Endothelial cell of umbilical vein (primary cell): ENCODE results near the gene ZC3H15. TPM values are rescaled to one million over a fixed set of nuclear protein-coding genes. Genes with fewer than 3 reads are reported as not detected.

Experiments
- BruUV-seq: library from RNA; stranded (reverse); fragments of 400-500 nt; replicated peaks from 2 replicates; lab custom pipeline; 2021; lab: Mats Ljungman, UMichigan
- CTCF ChIA-PET: fragments of 300-600, 350-600 bp; sonication (Branson Sonifier 250); formaldehyde crosslinking; loops from one replicate; lab custom pipeline; 2021; ENCODE audit warnings: antibody characterized with exemption, inconsistent platforms; lab: Charles Lee
- POLR2A ChIA-PET: fragments of 300-600, 350-600 bp; sonication (Branson Sonifier 250); formaldehyde crosslinking; loops from one replicate; lab custom pipeline; 2021; ENCODE audit warnings: antibody characterized with exemption, inconsistent platforms; lab: Charles Lee
- DNase-seq: peaks from one replicate; pipeline ENCODE4 v3.0.0-alpha.2; 2011; ENCODE audit warnings: low read depth, low spot score
- FAIRE-seq: peaks from 2 replicates; lab custom pipeline; 2011; peaks lifted over from hg19 to GRCh38; lab: Jason Lieb, UNC
- H2AFZ ChIP-seq: 2 replicates; pipeline ENCODE4 v1.6.0; 2012; ENCODE audit warnings: low read depth, low read length, control low read depth, inconsistent platforms
- H3K27ac ChIP-seq: 2 replicates; pipeline ENCODE4 v1.5.1; 2011; ENCODE audit warnings: low read depth, mild to moderate bottlenecking, control low read depth, low read length, moderate library complexity; ENCODE audit not compliant: insufficient read depth
- H3K27me3 ChIP-seq, 2 experiments: 2 replicates each; pipeline versions ENCODE4 v1.6.0 to v1.6.1; 2011; ENCODE audit warnings: low read length in 2 of 2, mixed read lengths in 1 of 2; ENCODE audit not compliant: control insufficient read depth in 2 of 2, insufficient read depth in 2 of 2
- H3K36me3 ChIP-seq, 2 experiments: 2 replicates in 1 of 2; 3 replicates in 1 of 2; pipeline ENCODE4 v1.5.1; 2011; ENCODE audit warnings: low read length in 2 of 2, mild to moderate bottlenecking in 1 of 2, moderate library complexity in 1 of 2; ENCODE audit not compliant: control insufficient read depth in 2 of 2, insufficient read depth in 2 of 2; ENCODE audit errors: extremely low read depth in 1 of 2
- H3K4me1 ChIP-seq: 3 replicates; pipeline ENCODE4 v1.5.1; 2011; ENCODE audit warnings: mild to moderate bottlenecking, low read length; ENCODE audit not compliant: control insufficient read depth, insufficient read depth; ENCODE audit errors: extremely low read depth
- H3K4me2 ChIP-seq: 2 replicates; pipeline ENCODE4 v1.6.1; 2011; ENCODE audit warnings: low read length, control low read depth, mixed read lengths; ENCODE audit not compliant: insufficient read depth
- H3K4me3 ChIP-seq, 3 experiments: fragments of 200-600 bp in 1 of 3; sonication (generic), shearing (Covaris generic) in 1 of 3; replicated peaks in 1 of 3; 2 replicates each; pipeline ENCODE4 v1.5.1; 2011 to 2016; ENCODE audit warnings: control low read depth in 3 of 3, low read length in 3 of 3, mild to moderate bottlenecking in 2 of 3, inconsistent platforms in 1 of 3, low read depth in 1 of 3, moderate library complexity in 1 of 3; ENCODE audit not compliant: insufficient read depth in 1 of 3
- H3K79me2 ChIP-seq: 2 replicates; pipeline ENCODE4 v1.6.0; 2012; ENCODE audit warnings: low read length, inconsistent platforms; ENCODE audit not compliant: control insufficient read depth, insufficient read depth
- H3K9ac ChIP-seq: replicated peaks from 2 replicates; pipeline ENCODE3; 2011; ENCODE audit warnings: low read length, control low read depth; ENCODE audit not compliant: insufficient read depth; ENCODE audit errors: extremely low read depth
- H3K9me1 ChIP-seq: replicated peaks from 3 replicates; pipeline ENCODE4 v1.6.0; 2011; ENCODE audit warnings: mild to moderate bottlenecking, low read length; ENCODE audit not compliant: control insufficient read depth, insufficient read depth; ENCODE audit errors: extremely low read depth
- H3K9me3 ChIP-seq: replicated peaks from 2 replicates; pipeline ENCODE4 v1.5.1; 2012; ENCODE audit warnings: low read length, inconsistent platforms; ENCODE audit not compliant: control insufficient read depth, insufficient read depth
- H4K20me1 ChIP-seq: replicated peaks from 2 replicates; pipeline ENCODE3; 2011; ENCODE audit warnings: mild to moderate bottlenecking, low read length; ENCODE audit not compliant: control insufficient read depth, insufficient read depth; ENCODE audit errors: extremely low read depth
- EZH2 ChIP-seq: IDR thresholded peaks from 2 replicates; pipeline ENCODE4 v1.6.1; 2012; ENCODE audit warnings: borderline replicate concordance, low read depth, mild to moderate bottlenecking, moderate library complexity, low read length, inconsistent platforms; ENCODE audit not compliant: severe bottlenecking
- GATA2 ChIP-seq: IDR thresholded peaks from 2 replicates; pipeline ENCODE4 v1.7.0; 2011; ENCODE audit warnings: low read depth, mild to moderate bottlenecking, moderate library complexity, mixed read lengths, low read length; ENCODE audit not compliant: insufficient read length, insufficient read depth
- JUN ChIP-seq: IDR thresholded peaks from 2 replicates; pipeline ENCODE4 v1.6.1; 2011; ENCODE audit warnings: borderline replicate concordance, low read depth; ENCODE audit not compliant: insufficient read length, insufficient read depth
- MYC ChIP-seq: IDR thresholded peaks from one replicate; pipeline ENCODE4 v1.6.1; 2011; ENCODE audit warnings: mild to moderate bottlenecking, low read depth, low read length
- POLR2A ChIP-seq: IDR thresholded peaks from 2 replicates; pipeline ENCODE4 v1.6.1; 2012; ENCODE audit warnings: low read depth, mild to moderate bottlenecking, control low read depth, low read length
- POLR2AphosphoS5 ChIP-seq: IDR thresholded peaks from 2 replicates; pipeline ENCODE4 v1.6.1; 2012; ENCODE audit warnings: low read depth, mild to moderate bottlenecking, control low read depth, low read length, moderate library complexity; ENCODE audit not compliant: insufficient read depth
- dilution Hi-C: fragments of 300-500 bp; cut with MboI; formaldehyde crosslinking; loops from one replicate; pipeline ENCODE4 v1.15.0; 2019; ENCODE audit warnings: low sequenced_read_pairs; ENCODE audit not compliant: extremely low pct_ligation_motif_present
- intact Hi-C: fragments of 100-400 bp; cut with micrococcal nuclease; formaldehyde crosslinking; loops from one replicate; pipeline ENCODE4 v1.10.0; 2022
- polyA plus RNA-seq, 4 experiments: library from polyadenylated mRNA; depleted of rRNA in 3 of 4; stranded (reverse) in 3 of 4; unstranded in 1 of 4; fragments of >200 nt; gene quantifications; 2 replicates each; pipeline versions ENCODE4 v1.2.1 to v1.2.3, GENCODE V29; 2011 to 2012; ENCODE audit warnings: missing spikeins in 1 of 4
- total RNA-seq: library from RNA; stranded (reverse); gene quantifications from 2 replicates; pipeline ENCODE4 v1.2.3, GENCODE V29; 2021
- TF ChIP-seq, protein P1 (sequence below), 2 donors: IDR thresholded peaks; 1 replicate in 1 of 2; 2 replicates in 1 of 2; pipeline ENCODE4 v1.5.1; 2011; ENCODE audit warnings: low read length in 2 of 2, mild to moderate bottlenecking in 2 of 2, moderate library complexity in 2 of 2, control low read depth in 1 of 2, inconsistent platforms in 1 of 2, low read depth in 1 of 2; ENCODE audit not compliant: insufficient read depth in 1 of 2; ENCODE audit errors: extremely low read depth in 1 of 2

ZC3H15 gene
- total and polyA plus RNA-seq, 2 donors (not counting 3 experiments of a cell fraction or from before 2014, with no cell fraction given), result 24.1 to 65.1 TPM

DNA sequence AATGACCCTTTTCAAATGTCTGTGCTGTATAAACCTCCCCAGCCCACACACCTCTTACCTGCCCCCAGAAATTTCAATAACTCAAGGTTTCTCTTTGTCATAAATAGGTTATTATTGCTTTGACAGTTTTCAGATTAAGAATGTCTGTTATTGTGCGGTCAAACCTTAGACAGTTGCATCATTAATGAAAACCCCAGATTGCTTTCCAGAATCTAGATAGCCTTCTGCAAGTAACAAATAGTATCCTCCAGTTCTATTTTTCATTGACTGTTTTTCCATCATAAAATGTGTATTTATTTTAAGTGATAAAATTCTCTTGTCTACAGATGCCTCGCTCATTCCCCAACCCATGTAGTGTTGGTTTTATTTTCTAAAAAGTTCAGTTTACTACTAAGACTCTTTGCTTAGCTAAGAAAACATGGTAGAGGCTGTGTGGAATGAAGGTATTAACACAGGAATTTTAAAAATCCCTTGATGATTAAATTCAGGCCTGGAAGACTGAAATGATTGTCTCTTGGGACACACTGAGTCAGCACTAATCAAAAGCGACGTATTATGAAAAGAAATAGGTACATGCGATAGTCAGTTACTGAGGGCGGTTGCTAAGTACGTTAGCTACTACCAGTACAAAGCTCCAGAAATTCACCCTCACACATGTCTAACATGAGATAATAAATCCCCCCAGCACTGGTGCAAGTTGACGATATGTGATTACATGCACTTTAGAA, 65.4 kb downstream of the ZC3H15 start:
- CTCF ChIA-PET, result no interaction called here
- intact Hi-C loops, result no loop called here
- no peak overlapping the region for H3K27ac ChIP-seq
- DNase-seq (no peak), FAIRE-seq (no peak)
- H4K20me1 ChIP-seq, result no peaks in the 10 kb centered on the region
- H2AFZ ChIP-seq, result no peak overlapping the region
- no peaks in the 10 kb centered on the region for H3K9me1 ChIP-seq
- no peak for TF ChIP-seq POLR2AphosphoS5
- TF ChIP-seq, protein P1, sequence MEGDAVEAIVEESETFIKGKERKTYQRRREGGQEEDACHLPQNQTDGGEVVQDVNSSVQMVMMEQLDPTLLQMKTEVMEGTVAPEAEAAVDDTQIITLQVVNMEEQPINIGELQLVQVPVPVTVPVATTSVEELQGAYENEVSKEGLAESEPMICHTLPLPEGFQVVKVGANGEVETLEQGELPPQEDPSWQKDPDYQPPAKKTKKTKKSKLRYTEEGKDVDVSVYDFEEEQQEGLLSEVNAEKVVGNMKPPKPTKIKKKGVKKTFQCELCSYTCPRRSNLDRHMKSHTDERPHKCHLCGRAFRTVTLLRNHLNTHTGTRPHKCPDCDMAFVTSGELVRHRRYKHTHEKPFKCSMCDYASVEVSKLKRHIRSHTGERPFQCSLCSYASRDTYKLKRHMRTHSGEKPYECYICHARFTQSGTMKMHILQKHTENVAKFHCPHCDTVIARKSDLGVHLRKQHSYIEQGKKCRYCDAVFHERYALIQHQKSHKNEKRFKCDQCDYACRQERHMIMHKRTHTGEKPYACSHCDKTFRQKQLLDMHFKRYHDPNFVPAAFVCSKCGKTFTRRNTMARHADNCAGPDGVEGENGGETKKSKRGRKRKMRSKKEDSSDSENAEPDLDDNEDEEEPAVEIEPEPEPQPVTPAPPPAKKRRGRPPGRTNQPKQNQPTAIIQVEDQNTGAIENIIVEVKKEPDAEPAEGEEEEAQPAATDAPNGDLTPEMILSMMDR (IDR thresholded peaks at IDR 0.05; ENCODE audit: extremely low read depth in 1 of 2, insufficient read depth in 1 of 2, low read depth in 1 of 2, low read length in 2 of 2), result no peak
- TF ChIP-seq EZH2, result no peak
- no peak for TF ChIP-seq GATA2
- no peak for TF ChIP-seq POLR2A
- TF ChIP-seq MYC, result no peak
- TF ChIP-seq JUN, result no peak
- H3K9me3 ChIP-seq, result no peaks in the 10 kb centered on the region
- no peak overlapping the region for H3K4me2 ChIP-seq
- BruUV-seq, result no TSS peak
- peaks cover 6% of the 10 kb centered on the region for H3K4me1 ChIP-seq
- H3K4me3 ChIP-seq, result no peak overlapping the region
- no peaks in the 10 kb centered on the region for H3K79me2 ChIP-seq
- H3K36me3 ChIP-seq, result no peaks in the 10 kb centered on the region
- H3K27me3 ChIP-seq, result no peaks in the 10 kb centered on the region
- dilution Hi-C loops, result no loop called here
- POLR2A ChIA-PET, result no interaction called here
- no peak overlapping the region for H3K9ac ChIP-seq
